Amniotic epithelial cell (primary cell): ENCODE results near the gene TMA7.
A peak's percentile ranks its signal among the peaks of the same experiment; 100 is the strongest.
"Not testable (repeated sequence)": the region's sequence is repeated elsewhere in the genome, so short reads cannot be mapped to it uniquely, and the experiment has no call there.

ENCODE experiments used
- DNase-seq: peaks from one replicate; pipeline ENCODE4 v3.0.0-alpha.2; 2010; ENCODE audit warnings: low read depth

TMA7 gene

GRCh38 chr3:48468329-48468731 is 28.3 kb downstream of the TMA7 start:
- no peak for DNase-seq

GRCh38 chr3:48469046-48469915 is 29.2 kb downstream of the TMA7 start:
- DNase-seq = no peak

- no peak for DNase-seq
Measured at GRCh38 chr3:48470286-48470685, 30.2 kb downstream of the TMA7 start.

- DNase-seq = no peak
Measured at GRCh38 chr3:48472673-48472922, 32.5 kb downstream of the TMA7 start.

GRCh38 chr3:48472923-48473616 is 33.0 kb downstream of the TMA7 start:
- peak; percentile 90 for DNase-seq

GRCh38 chr3:48473617-48473952 is 33.5 kb downstream of the TMA7 start:
- DNase-seq = no peak

- DNase-seq = not testable (repeated sequence)
Measured at GRCh38 chr3:48474031-48474430, 34.0 kb downstream of the TMA7 start.

GRCh38 chr3:48474619-48475018 is 34.6 kb downstream of the TMA7 start:
- no peak for DNase-seq

GRCh38 chr3:48475188-48475587 is 35.1 kb downstream of the TMA7 start:
- no peak for DNase-seq

- DNase-seq = no peak
Measured at GRCh38 chr3:48476426-48477053, 36.5 kb downstream of the TMA7 start.

- no peak for DNase-seq
Measured at GRCh38 chr3:48477959-48478520, 38.0 kb downstream of the TMA7 start.

GRCh38 chr3:48478626-48479555 is 38.8 kb downstream of the TMA7 start:
- DNase-seq = no peak

GRCh38 chr3:48480891-48481290 is 40.8 kb downstream of the TMA7 start:
- not testable (repeated sequence) for DNase-seq

- not testable (repeated sequence) for DNase-seq
Measured at GRCh38 chr3:48482822-48483221, 42.8 kb downstream of the TMA7 start.

GRCh38 chr3:48486952-48487351 is 46.9 kb downstream of the TMA7 start:
- no peak for DNase-seq

GRCh38 chr3:48492461-48493202 is 52.6 kb downstream of the TMA7 start:
- peak; percentile 95 for DNase-seq

- DNase-seq = no peak
Measured at GRCh38 chr3:48493203-48493501, 53.1 kb downstream of the TMA7 start.
